Activated CD4-positive, alpha-beta memory T cell treated with anti-CD3 and anti-CD28 coated beads, Interleukin-2, amount 10 ng/mL, durations not matched to agents 7 days and 5 days (primary cell): ENCODE measurements around the gene CACNA1I. TPM values are rescaled to one million over a fixed set of nuclear protein-coding genes. Genes with fewer than 3 reads are reported as not detected.

ENCODE experiments used
- total RNA-seq, 2 experiments: library from RNA; stranded (reverse); gene quantifications; one replicate each; pipeline ENCODE4 v1.2.3, GENCODE V29; 2021

The CACNA1I gene
- total RNA-seq, 2 experiments from 2014 or later, result 8.7 to 8.8 TPM

Other genes starting within 250 kb of the CACNA1I start
- under 1 TPM in 1 of 2 experiments, not detected in 1; 0.15 TPM for gene SYNGR1, start 220.8 kb upstream of the CACNA1I start, total RNA-seq
- gene TAB1, start 171.0 kb upstream of the CACNA1I start, total RNA-seq, result 10 to 100 TPM; 25.0 to 27.5 TPM
- gene MGAT3, start 113.7 kb upstream of the CACNA1I start, total RNA-seq, result under 1 TPM; 0.55 to 0.83 TPM
- gene MIEF1, start 68.5 kb upstream of the CACNA1I start, total RNA-seq, result 10 to 100 TPM; 32.4 to 32.6 TPM
- gene ATF4, start 50.2 kb upstream of the CACNA1I start, total RNA-seq, result 100 to 1,000 TPM; 456 to 460 TPM
- gene RPS19BP1, start 38.0 kb upstream of the CACNA1I start, total RNA-seq, result 10 to 100 TPM; 54.3 to 60.7 TPM